Stimulated activated CD4-positive, alpha-beta T cell treated with anti-CD3 and anti-CD28 coated beads, Interleukin-12 subunit alpha, Interleukin-12 subunit beta, amount 100 ng/mL, for 24 hours (primary cell): ENCODE measurements around the gene TTC14.
"Not testable (repeated sequence)": the region's sequence is repeated elsewhere in the genome, so short reads cannot be mapped to it uniquely, and the experiment has no call there.

Experiments
- DNase-seq, 2 experiments: peaks; one replicate each; pipeline ENCODE4 v3.0.0-alpha.2; 2020; ENCODE audit warnings: low read depth in 2 of 2

TTC14 gene

GRCh38 chr3:180601688-180602666, at the start of gene TTC14:
TTC14 (plus strand) TSS chr3:180602163; CDS start chr3:180602262, 99 bp downstream.
- DNase-seq, result peak; percentile 89 to 92

DNA sequence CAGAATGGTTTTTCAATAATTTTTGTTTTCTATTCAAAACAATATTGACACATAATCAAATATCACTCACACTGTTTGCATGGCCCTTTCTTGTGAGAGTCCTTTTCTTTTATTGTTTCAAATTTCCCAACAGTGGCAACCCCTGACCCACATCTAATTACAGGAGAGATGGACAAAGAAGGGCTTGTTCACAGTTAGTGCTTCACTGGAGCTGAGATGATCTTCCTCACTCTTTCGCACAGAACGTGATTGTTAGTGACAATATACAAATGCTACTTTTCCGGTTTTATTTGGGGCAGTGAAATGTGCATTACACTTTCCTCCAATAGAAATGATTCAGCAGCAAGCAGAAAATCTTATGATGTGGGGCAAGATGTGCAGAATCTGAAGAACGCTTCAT, 38.6 kb upstream of the TTC14 start:
- DNase-seq, result no peak

- DNase-seq, result no peak
These were observed 37.3 kb upstream of the TTC14 start for GRCh38 chr3:180564676-180565075.

DNA sequence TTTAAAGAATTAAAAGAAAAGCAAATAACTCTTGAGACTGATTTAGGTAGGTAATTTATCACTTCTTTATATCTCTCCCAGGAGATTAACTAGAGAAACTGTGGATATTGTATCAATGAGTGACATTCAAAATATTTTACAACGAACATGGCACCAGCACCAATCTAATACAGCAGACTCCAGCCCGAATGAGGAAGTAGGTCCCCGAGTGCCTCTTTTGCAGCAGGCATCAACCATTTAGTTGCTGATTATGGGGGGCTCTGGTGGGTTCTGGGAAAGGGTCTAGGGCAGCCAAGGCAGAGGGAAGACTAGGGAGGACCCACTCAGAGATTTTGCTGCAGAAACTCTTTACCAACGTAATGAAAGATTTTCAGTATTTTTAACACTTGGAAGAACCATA, 31.7 kb upstream of the TTC14 start:
- no peak for DNase-seq

GRCh38 chr3:180571831-180572598, 29.9 kb upstream of the TTC14 start:
- DNase-seq, result no peak

GRCh38 chr3:180575571-180575970, 26.4 kb upstream of the TTC14 start:
- DNase-seq, result no peak

DNA sequence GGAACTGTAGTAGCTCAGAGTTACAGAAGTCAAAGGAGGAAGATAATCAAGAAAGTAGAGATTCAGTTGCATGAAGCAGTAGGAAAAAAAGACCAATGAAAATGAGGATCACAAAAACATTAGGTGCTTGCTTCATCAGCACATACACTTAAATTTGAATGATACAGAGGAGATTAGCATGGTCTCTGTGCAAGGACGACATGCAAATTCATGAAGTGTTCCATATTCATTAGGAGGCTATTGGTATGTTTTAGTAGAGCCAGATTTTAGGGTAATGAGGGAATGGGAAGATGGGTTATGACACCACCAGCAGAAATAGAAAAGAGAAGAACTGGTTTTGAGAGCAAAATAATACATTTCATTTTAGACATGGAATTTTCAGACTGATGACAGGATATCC, 21.0 kb upstream of the TTC14 start:
- no peak for DNase-seq

- no peak for DNase-seq
These were observed 11.6 kb upstream of the TTC14 start for GRCh38 chr3:180590396-180590795.

DNA sequence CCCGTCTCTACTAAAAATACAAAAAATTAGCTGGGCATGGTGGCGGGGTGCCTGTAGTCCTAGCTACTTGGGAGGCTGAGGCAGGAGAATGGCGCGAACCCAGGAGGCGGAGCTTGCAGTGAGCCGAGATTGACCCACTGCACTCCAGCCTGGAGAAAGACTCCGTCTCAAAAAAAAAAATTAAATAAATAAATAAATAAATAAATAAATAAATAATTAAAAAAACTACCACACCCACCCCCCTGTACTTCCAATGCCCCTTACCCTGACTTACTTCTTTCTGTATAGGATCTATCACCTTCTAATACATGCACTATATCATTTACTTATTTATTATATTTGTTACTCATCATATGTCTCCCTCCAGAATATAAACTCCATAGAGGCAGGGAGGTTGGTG, 8.3 kb upstream of the TTC14 start:
- not testable (repeated sequence) for DNase-seq

DNA sequence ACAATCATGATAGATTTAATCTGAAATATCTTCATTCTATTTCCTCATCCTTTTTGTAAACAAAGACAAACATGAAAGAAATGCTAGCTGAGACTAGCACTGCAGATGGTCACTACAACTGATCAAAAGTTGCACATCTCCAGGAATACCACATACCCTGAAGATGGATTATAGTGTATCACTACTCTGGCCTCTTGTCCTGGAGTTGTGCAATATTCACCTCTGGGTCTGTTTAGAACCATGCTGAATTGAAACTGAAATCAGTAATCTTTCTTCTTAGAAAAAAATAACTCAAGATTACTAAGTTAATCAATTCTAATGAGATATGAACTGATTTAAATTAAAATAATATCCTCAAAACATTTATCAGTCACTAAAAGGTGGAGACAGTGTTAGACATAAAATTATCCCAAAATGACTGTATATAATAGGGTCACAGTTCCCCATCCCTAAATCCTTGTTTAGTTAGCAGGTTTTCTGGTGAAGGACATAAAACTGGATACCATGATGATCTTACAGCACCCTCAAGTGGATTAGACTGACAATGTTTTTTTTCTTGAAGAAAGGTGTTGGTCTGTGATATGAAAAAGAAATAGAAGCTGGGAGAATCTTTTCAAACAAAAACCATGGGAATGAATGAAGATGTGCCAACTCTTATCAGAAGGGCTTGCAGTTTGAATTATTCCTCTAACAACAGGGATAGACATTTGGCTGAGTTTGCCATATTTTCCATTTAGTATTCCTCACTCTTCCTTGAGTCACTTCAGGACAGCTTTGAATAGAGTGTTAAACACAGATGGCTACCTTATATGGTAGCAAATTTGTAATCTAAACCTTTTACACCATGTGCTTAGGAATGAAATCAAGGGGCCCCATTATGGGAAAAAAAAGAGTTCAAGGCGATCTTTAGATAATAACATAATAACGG, 7.1 kb upstream of the TTC14 start:
- no peak for DNase-seq

GRCh38 chr3:180595559-180595935, 6.4 kb upstream of the TTC14 start:
- DNase-seq, result no peak

DNA sequence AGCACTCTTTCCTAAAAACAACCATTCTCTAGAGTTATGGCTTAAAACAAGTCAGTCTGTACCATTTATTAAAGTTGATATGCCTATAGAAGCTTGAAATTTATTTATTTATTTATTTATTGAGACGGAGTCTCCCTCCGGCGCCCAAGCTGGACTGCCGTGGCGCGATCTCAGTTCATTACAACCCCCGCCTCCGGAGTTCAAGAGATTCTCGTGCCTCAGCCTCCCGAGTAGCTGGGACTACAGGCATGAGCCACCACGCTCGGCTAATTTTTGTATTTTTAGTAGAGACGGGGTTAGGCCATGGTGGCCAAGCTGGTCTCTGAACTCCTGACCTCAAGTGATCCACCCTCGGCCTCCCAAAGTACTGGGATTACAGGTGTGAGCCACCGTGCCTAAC, 1.5 kb upstream of the TTC14 start:
- no peak for DNase-seq

GRCh38 chr3:180611006-180611405, 9.0 kb downstream of the TTC14 start:
- DNase-seq, result no peak

- no peak for DNase-seq
These were observed 10.4 kb downstream of the TTC14 start for GRCh38 chr3:180612364-180612763.

DNA sequence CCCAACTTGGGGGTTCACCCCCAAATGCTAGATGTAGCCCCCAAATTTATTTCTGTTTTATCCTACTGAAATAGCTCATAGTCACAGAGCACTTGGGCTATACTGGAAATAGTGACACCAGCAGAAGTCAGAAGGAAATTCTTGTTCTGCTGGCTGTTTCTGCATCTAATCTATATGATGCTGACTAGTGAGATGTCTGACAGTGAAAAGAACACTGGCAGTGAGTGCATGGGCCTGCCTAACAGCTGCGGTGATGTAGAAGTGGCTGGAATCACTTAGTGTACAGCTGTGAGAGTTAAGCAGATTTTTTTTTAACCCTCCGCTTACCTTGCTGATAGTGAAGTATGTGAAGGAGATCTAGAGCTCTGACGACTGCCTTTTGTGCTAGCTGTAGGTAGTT, 14.0 kb downstream of the TTC14 start:
- no peak for DNase-seq

GRCh38 chr3:180617049-180617448, 15.1 kb downstream of the TTC14 start:
- no peak for DNase-seq

DNA sequence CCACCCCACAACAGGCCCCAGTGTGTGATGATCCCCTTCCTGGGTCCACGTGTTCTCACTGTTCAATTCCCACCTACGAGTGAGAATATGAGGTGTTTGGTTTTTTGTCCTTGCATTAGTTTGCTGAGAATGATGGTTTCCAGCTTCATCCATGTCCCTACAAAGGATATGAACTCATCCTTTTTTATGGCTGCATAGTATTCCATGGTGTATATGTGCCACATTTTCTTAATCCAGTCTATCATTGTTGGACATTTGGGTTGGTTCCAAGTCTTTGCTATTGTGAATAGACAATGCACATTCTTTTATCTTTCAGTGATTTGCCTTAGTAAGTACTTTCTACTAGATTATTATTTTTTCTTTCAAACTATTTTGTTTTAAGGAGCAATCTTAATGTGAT, 16.6 kb downstream of the TTC14 start:
- DNase-seq, result not testable (repeated sequence)

GRCh38 chr3:180619723-180620122, 17.8 kb downstream of the TTC14 start:
- DNase-seq, result no peak

DNA sequence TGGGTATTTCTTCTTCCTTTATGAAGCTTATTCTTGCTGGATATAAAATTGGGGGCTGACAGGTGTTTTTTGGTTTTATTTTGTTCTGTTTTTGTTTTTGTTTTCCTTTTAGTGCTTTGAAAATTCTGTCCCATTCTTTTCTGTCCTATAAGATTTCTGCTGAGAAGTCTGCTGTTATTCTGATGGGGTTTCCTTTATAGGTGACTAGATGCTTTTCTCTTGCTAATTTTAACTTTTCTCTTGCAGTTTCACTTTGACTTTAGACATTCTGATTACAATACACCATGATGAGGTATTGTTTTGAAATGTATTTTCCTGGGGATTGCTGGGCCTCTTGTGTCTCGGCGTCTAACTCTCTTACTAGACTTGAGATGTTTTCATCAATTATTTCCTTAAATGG, 22.8 kb downstream of the TTC14 start:
- DNase-seq, result no peak

DNA sequence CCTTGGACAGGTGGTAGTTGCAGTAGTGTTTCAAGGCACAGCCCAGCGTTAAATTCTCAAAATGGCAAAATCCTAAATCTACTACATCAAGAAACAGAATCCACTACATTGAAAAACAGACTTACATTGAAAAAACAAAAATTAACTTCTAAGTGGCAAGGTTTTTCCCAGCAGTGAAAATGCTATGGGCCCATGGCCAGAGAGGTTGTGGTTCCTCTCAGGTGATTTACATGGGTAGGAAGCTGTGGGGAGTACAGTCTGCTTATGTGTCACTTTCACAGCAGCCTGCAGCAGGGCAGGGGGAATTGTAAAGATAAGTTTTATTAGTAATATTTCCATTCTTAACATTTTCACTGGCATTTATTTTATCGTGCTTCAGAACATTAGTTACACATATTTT, 24.9 kb downstream of the TTC14 start:
- no peak for DNase-seq

DNA sequence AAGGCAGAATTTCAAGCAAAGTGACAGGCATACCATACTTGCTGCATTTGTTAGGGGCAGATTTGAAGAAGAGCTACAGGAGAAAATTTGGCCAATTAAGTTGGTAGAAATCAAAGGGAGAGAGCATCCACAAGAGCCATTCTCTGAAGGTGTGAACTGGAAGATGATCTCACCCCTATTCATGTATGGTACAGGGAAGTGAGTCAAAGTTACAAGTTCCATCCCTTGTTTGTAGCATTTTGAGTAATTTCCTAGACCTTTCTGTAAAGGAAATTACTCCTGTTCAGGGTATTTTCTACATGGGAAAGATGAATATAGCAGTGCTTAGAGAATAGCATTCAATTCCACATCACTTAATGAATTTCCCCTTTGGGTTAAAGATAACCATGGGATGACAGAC, 28.4 kb downstream of the TTC14 start:
- no peak for DNase-seq

DNA sequence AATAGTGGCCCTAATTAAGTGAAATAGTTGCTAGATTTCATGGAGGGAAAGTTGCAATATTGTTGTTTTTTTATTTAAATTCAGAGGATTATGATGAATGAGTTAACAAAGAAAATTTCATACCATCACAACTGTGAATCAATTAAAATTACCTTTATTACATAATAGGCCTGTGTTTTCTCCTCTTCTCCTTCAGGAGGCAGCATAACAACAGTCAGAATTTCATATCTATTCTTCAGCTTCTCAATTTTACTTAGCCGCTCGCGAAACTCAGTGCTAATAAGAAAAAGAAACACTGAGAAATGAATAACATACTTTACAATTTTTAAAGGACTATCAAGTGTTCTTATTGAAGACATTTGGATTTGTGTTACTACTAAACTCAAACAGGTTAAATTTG, 29.4 kb downstream of the TTC14 start:
- no peak for DNase-seq
